Measurements from ENCODE around the gene EN1.

EN1 gene

GRCh38 chr2:118850901-118851415 is 3.5 kb upstream of the EN1 start:
- no peak for TF ChIP-seq POLR2AphosphoS5 (IDR thresholded peaks at IDR 0.05; ENCODE audit: low read depth, low read length)
- TF ChIP-seq POU2F2 (IDR thresholded peaks at IDR 0.05; ENCODE audit: low read depth, low read length), result no peak
- TF ChIP-seq SPI1 (IDR thresholded peaks at IDR 0.05; ENCODE audit: low read depth, low read length), result no peak
- TF ChIP-seq POLR2A (IDR thresholded peaks at IDR 0.05; ENCODE audit: low read depth, low read length), result no peak
- TF ChIP-seq TAF1 (IDR thresholded peaks at IDR 0.05; ENCODE audit: low read depth, low read length), result no peak
- TF ChIP-seq PAX5 (IDR thresholded peaks at IDR 0.05; ENCODE audit: insufficient read depth, low read length, severe bottlenecking), result no peak
- DNase-seq (ENCODE audit: insufficient read length, low spot score) (no peak), FAIRE-seq (no peak)

GRCh38 chr2:118850168-118850900 is 2.9 kb upstream of the EN1 start:
- FAIRE-seq (no peak), DNase-seq (ENCODE audit: insufficient read length, low spot score) (no peak)
- TF ChIP-seq POLR2A (IDR thresholded peaks at IDR 0.05; ENCODE audit: low read depth, low read length), result no peak
- no peak for TF ChIP-seq SPI1 (IDR thresholded peaks at IDR 0.05; ENCODE audit: low read depth, low read length)
- TF ChIP-seq POU2F2 (IDR thresholded peaks at IDR 0.05; ENCODE audit: low read depth, low read length), result no peak
- TF ChIP-seq TAF1 (IDR thresholded peaks at IDR 0.05; ENCODE audit: low read depth, low read length), result no peak
- no peak for TF ChIP-seq PAX5 (IDR thresholded peaks at IDR 0.05; ENCODE audit: insufficient read depth, low read length, severe bottlenecking)
- TF ChIP-seq POLR2AphosphoS5 (IDR thresholded peaks at IDR 0.05; ENCODE audit: low read depth, low read length), result no peak

- TF ChIP-seq POU2F2 (IDR thresholded peaks at IDR 0.05; ENCODE audit: low read depth, low read length) (no peak), SPI1 (IDR thresholded peaks at IDR 0.05; ENCODE audit: low read depth, low read length) (no peak), POLR2AphosphoS5 (IDR thresholded peaks at IDR 0.05; ENCODE audit: low read depth, low read length) (no peak), TAF1 (IDR thresholded peaks at IDR 0.05; ENCODE audit: low read depth, low read length) (no peak), POLR2A (IDR thresholded peaks at IDR 0.05; ENCODE audit: low read depth, low read length) (no peak), PAX5 (IDR thresholded peaks at IDR 0.05; ENCODE audit: insufficient read depth, low read length, severe bottlenecking) (no peak)
- DNase-seq (ENCODE audit: insufficient read length, low spot score), result no peak
- no peak for FAIRE-seq
These were observed 2.0 kb upstream of the EN1 start for GRCh38 chr2:118849226-118850167.

- no peak for DNase-seq (ENCODE audit: insufficient read length, low spot score)
- FAIRE-seq, result no peak
These were observed 1.2 kb upstream of the EN1 start for GRCh38 chr2:118848381-118849225.

GRCh38 chr2:118847762-118848172 is 319 bp upstream of the EN1 start:
- TF ChIP-seq PAX5 (IDR thresholded peaks at IDR 0.05; ENCODE audit: insufficient read depth, low read length, severe bottlenecking), result no peak
- no peak for TF ChIP-seq POU2F2 (IDR thresholded peaks at IDR 0.05; ENCODE audit: low read depth, low read length)
- no peak for TF ChIP-seq POLR2AphosphoS5 (IDR thresholded peaks at IDR 0.05; ENCODE audit: low read depth, low read length)
- no peak for TF ChIP-seq SPI1 (IDR thresholded peaks at IDR 0.05; ENCODE audit: low read depth, low read length)
- TF ChIP-seq TAF1 (IDR thresholded peaks at IDR 0.05; ENCODE audit: low read depth, low read length), result no peak
- TF ChIP-seq POLR2A (IDR thresholded peaks at IDR 0.05; ENCODE audit: low read depth, low read length), result no peak
- no peak for DNase-seq (ENCODE audit: insufficient read length, low spot score)
- no peak for FAIRE-seq

More at GRCh38 chr2:118848381-118849225, 1.2 kb upstream of the EN1 start:
- TF ChIP-seq PAX5 (IDR thresholded peaks at IDR 0.05; ENCODE audit: insufficient read depth, low read length, severe bottlenecking) (no peak), POU2F2 (IDR thresholded peaks at IDR 0.05; ENCODE audit: low read depth, low read length) (no peak), POLR2AphosphoS5 (IDR thresholded peaks at IDR 0.05; ENCODE audit: low read depth, low read length) (no peak), TAF1 (IDR thresholded peaks at IDR 0.05; ENCODE audit: low read depth, low read length) (no peak), SPI1 (IDR thresholded peaks at IDR 0.05; ENCODE audit: low read depth, low read length) (no peak), POLR2A (IDR thresholded peaks at IDR 0.05; ENCODE audit: low read depth, low read length) (no peak)

- FAIRE-seq (no peak), DNase-seq (ENCODE audit: insufficient read length, low spot score) (no peak)
- TF ChIP-seq POLR2A (IDR thresholded peaks at IDR 0.05; ENCODE audit: low read depth, low read length) (no peak), POU2F2 (IDR thresholded peaks at IDR 0.05; ENCODE audit: low read depth, low read length) (no peak), PAX5 (IDR thresholded peaks at IDR 0.05; ENCODE audit: insufficient read depth, low read length, severe bottlenecking) (no peak), TAF1 (IDR thresholded peaks at IDR 0.05; ENCODE audit: low read depth, low read length) (no peak), POLR2AphosphoS5 (IDR thresholded peaks at IDR 0.05; ENCODE audit: low read depth, low read length) (no peak), SPI1 (IDR thresholded peaks at IDR 0.05; ENCODE audit: low read depth, low read length) (no peak)
These were observed 951 bp downstream of the EN1 start for GRCh38 chr2:118846442-118846952.

- DNase-seq (ENCODE audit: insufficient read length, low spot score), result no peak
- TF ChIP-seq POLR2A (IDR thresholded peaks at IDR 0.05; ENCODE audit: low read depth, low read length) (no peak), SPI1 (IDR thresholded peaks at IDR 0.05; ENCODE audit: low read depth, low read length) (no peak), POLR2AphosphoS5 (IDR thresholded peaks at IDR 0.05; ENCODE audit: low read depth, low read length) (no peak), PAX5 (IDR thresholded peaks at IDR 0.05; ENCODE audit: insufficient read depth, low read length, severe bottlenecking) (no peak), TAF1 (IDR thresholded peaks at IDR 0.05; ENCODE audit: low read depth, low read length) (no peak), POU2F2 (IDR thresholded peaks at IDR 0.05; ENCODE audit: low read depth, low read length) (no peak)
- no peak for FAIRE-seq
These were observed 1.7 kb downstream of the EN1 start for GRCh38 chr2:118845522-118846441.
